GM12864 (cell line): ENCODE data around the gene HGF.

Source experiments
- DNase-seq: peaks from one replicate; pipeline ENCODE4 v3.0.0-alpha.2; 2011; ENCODE audit warnings: low read depth
- H3K4me3 ChIP-seq: 2 replicates; pipeline ENCODE4 v1.5.1; 2011; ENCODE audit warnings: mild to moderate bottlenecking, low read depth, low read length, control low read depth
- TF ChIP-seq, protein P1 (sequence below): IDR thresholded peaks from 2 replicates; pipeline ENCODE4 v1.5.1; 2011; ENCODE audit warnings: low read depth, mild to moderate bottlenecking, moderate library complexity, low read length, control low read depth, inconsistent platforms; ENCODE audit errors: missing control alignments

The HGF gene

DNA sequence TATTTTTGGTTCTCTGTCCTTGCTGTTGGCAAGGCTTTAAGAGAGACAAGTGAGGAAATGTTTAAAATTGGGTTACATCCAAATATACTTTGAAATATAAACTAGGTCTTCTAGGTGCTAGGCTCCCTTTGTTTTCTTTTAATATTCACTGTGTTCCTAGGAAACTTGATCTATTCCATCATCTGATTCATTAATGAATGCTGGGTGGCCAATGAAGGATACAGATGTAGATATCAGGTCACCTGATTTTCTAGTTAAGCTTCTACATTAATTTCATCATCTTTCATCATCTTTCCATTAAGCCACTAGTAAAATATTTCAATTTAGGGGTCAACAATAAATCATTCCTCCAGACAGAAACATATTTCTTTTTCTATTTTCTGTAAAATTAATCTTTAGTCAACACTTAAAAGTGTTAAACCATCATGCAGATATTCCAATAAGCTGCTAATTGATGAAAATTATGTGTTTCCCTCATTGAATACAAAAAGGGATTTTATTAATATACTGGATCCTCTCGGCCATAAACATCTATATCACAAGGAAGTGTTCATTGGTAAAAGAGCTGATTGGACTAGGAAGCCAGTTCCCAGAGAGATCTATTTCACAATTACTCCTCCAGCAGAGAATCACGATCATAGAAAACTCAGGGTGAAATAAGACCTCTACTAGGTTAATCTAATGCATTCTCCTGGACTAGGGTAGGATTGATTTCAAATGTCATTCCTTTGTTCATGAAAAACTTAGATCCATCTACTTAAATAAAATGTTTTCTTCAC lies 14.7 kb downstream of the HGF start:
- no peak for DNase-seq
- no peak overlapping the region for H3K4me3 ChIP-seq
- TF ChIP-seq, protein P1, sequence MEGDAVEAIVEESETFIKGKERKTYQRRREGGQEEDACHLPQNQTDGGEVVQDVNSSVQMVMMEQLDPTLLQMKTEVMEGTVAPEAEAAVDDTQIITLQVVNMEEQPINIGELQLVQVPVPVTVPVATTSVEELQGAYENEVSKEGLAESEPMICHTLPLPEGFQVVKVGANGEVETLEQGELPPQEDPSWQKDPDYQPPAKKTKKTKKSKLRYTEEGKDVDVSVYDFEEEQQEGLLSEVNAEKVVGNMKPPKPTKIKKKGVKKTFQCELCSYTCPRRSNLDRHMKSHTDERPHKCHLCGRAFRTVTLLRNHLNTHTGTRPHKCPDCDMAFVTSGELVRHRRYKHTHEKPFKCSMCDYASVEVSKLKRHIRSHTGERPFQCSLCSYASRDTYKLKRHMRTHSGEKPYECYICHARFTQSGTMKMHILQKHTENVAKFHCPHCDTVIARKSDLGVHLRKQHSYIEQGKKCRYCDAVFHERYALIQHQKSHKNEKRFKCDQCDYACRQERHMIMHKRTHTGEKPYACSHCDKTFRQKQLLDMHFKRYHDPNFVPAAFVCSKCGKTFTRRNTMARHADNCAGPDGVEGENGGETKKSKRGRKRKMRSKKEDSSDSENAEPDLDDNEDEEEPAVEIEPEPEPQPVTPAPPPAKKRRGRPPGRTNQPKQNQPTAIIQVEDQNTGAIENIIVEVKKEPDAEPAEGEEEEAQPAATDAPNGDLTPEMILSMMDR = no peak

DNA sequence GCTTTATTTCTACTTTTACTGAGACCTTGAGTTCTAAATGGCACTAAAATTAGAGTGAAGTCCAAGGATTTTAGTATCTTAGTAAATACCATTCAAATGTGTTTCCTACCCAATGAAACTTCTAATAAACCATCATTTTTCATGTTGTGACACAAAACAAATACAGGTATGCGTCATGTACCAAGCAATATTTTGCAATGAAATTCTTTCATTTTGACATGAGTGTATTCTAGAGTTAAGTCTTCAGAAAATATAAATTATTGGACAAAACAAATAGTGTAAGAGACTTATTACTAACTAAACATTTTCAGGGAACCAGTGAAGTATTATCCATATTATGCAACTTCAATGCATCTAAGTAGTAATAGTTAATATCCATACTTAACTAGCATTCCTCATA lies 16.5 kb downstream of the HGF start:
- H3K4me3 ChIP-seq = no peak overlapping the region
- TF ChIP-seq, protein P1 = no peak
- no peak for DNase-seq

DNA sequence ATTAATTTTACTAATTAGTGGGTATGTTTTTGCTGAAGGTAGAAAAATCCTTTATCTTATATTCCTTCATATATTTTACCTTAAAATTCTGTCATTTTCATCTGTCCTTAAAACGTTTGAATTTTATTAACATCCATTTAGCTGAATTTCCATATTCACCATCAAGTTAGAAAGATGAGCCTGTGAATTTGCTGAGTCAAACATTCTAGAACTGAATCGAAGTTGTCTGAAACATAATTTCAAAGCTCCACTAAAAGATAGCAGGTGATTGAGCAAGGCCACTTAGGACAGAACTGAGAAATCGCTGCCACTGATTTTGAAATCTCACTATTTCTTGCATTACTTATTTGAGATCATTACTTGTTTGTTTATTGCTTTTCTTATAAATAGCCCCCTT lies 17.5 kb downstream of the HGF start:
- TF ChIP-seq, protein P1 = no peak
- no peak for DNase-seq
- no peak overlapping the region for H3K4me3 ChIP-seq

DNA sequence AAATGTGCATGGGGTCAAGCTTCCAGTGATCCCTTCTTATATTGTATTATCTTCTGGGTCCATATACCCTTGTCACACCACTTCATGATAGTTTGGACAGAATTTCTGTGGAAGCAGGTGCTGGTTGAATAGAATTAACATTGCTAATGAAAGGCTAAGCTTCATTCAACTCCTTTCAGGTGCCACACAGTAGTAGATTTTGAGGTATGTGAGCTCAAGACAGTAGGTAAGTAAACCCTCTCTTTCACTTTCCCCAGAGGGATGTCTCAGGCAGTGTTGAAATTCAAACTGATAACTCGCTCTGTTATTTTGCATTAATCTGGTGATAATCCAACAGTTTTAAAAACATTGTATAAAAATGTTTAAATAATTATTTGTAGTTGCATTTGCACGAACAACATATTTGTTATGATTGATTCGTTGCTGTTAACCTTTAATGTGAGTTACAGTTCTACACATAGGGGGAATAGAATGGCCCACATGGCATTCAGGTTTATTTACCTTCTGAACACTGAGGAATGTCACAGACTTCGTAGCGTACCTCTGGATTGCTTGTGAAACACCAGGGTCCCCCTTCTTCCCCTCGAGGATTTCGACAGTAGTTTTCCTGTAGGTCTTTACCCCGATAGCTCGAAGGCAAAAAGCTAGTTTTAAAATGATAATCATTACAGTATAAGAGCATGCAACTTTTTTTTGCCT lies 18.1 kb downstream of the HGF start:
- TF ChIP-seq, protein P1 = no peak
- no peak overlapping the region for H3K4me3 ChIP-seq
- no peak for DNase-seq

DNA sequence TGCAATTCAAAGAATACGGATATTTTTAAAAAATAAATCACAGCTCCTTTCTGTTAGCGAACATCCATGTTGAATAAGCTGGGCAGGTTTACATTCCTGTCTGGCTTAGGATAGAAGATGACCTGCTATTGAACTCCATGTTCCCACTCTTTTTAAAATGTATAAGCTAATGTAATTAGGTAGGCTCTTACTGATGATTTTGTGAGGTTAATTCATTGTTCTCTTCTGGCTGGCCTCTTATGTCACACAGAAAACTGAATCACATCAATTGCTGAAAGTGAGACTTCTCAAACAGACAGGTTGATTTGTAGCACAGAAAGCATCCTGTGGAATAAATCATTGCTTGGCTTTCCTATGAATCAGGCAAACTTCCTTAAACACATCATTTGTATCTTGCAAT lies 24.2 kb downstream of the HGF start:
- no peak for DNase-seq
- TF ChIP-seq, protein P1 = no peak
- no peak overlapping the region for H3K4me3 ChIP-seq

DNA sequence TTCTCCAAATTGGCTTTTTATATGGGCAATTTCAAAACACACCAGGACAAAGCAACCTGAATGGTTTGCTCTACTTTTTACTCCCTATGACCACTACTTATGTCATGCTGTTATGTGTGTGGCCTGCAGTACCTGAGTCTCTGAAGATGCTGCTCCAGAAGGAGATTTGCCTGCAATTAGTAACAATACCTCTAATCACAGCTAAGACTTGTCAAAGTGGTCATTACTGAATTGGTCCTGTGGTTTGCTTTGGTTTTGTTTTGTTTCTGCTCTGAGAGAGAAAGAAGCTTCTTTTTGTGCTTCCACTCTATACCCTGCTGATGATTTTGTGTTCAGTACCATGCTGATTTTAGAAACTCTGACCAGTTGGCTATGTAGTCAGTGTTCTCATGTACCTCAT lies 25.5 kb downstream of the HGF start:
- no peak for DNase-seq
- TF ChIP-seq, protein P1 = no peak
- H3K4me3 ChIP-seq = no peak overlapping the region
